ENCODE measurements around the gene ELOB.

- TF ChIP-seq POLR2AphosphoS5 (IDR thresholded peaks at IDR 0.05; ENCODE audit: low read depth, low read length) (no peak), REST (IDR thresholded peaks at IDR 0.05; ENCODE audit: insufficient read depth in 1 of 2, low read depth in 2 of 2, low read length in 2 of 2) (no peak), TAF1 (IDR thresholded peaks at IDR 0.05; ENCODE audit: borderline replicate concordance, insufficient read depth, low read length) (no peak), SIN3A (IDR thresholded peaks at IDR 0.05; ENCODE audit: borderline replicate concordance, insufficient read depth, low read length) (no peak), FOXP2 (optimal IDR thresholded peaks at IDR 0.05; ENCODE audit: borderline replicate concordance, extremely low read depth, extremely low read length, insufficient read depth) (no peak)
These were observed 18.5 kb upstream of the ELOB start for GRCh38 chr16:2795395-2796143.
